SH-SY5Y (cell line): ENCODE measurements around the gene LOC128125822.

Experiments used
- GATA2 ChIP-seq: IDR thresholded peaks from 2 replicates; pipeline ENCODE4 v1.6.1; 2011; ENCODE audit warnings: mild to moderate bottlenecking, low read depth, low read length
- GATA3 ChIP-seq: IDR thresholded peaks from 2 replicates; pipeline ENCODE4 v1.6.1; 2011; ENCODE audit warnings: low read depth, mild to moderate bottlenecking, low read length, moderate library complexity

DNA sequence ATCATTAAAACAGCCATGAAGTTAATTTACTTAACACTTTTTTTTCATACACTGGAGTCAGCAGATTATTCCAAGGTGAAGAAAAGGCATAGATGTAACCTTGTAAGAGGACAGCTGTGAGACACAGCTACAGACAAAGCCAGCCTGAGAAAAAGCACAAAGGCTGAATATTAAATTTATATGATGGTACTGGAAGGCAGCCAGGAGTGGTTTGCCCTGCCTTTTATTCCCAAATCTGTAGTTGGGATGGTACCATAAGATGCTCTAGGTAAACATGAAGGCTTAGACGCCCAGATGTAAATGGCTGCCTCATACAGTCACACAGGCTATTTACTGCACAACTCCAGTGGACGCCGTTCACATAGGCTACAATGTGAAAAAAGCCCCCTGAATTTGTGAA lies 42.1 kb upstream of the LOC128125822 start:
- TF ChIP-seq GATA2 (no peak), GATA3 (no peak)
